Measurements from ENCODE around the gene CYBA.

The CYBA gene

DNA sequence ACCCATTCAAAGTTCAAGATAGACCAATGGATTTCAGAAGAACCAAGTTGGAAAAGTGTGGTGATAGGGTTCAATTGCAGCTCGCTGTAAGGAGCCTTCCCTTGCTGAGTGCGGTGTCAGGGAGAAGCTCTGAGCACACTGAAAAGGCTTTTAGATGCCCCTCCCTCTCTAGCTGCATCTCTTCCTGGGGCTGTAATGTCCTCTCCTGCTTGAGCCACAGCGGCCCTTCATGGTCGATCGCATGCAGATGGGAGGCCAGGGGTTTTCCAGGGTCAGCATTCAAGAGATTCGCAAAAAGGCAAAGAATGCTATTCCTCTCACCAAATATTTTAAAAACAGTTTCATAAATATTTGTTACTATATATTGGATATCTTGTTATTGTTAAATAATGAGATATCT, 56.9 kb downstream of the CYBA start:
- DNase-seq (ENCODE audit: low read depth in 2 of 2), result no peak

DNA sequence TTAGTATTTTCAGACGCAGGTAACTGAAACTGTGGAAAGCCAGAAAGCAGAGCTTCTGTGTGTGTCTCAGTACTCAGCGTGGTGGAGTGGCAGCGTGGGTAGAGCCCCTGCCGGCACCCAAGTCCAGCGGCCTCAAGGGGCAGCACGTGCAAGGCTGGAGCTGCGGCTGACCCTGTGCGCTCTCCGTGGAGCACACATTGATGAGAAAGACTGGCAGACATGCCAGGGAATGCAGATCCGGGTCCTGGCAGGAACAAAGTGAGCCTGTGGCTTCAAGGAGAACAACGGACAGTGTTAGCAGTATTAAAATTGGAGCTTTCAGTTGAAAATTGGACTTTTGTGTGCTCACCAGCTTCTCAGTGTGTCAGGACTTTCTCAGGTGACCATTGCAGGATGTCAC, 57.4 kb downstream of the CYBA start:
- DNase-seq (ENCODE audit: low read depth in 2 of 2), result no peak

Data from stimulated activated CD4-positive, alpha-beta T cell treated with anti-CD3 and anti-CD28 coated beads, Interleukin-15, amount 100 ng/mL, for 48 hours (primary cell).